ENCODE results near the gene MOV10. TPM values are rescaled to one million over a fixed set of nuclear protein-coding genes. Genes with fewer than 3 reads are reported as not detected.

MOV10 gene
- total and polyA plus RNA-seq, 9 of the 15 experiments (the other 6 are each of a cell fraction or from before 2014, with no cell fraction given), result 16.7 to 105 (median 49.5) TPM

DNA sequence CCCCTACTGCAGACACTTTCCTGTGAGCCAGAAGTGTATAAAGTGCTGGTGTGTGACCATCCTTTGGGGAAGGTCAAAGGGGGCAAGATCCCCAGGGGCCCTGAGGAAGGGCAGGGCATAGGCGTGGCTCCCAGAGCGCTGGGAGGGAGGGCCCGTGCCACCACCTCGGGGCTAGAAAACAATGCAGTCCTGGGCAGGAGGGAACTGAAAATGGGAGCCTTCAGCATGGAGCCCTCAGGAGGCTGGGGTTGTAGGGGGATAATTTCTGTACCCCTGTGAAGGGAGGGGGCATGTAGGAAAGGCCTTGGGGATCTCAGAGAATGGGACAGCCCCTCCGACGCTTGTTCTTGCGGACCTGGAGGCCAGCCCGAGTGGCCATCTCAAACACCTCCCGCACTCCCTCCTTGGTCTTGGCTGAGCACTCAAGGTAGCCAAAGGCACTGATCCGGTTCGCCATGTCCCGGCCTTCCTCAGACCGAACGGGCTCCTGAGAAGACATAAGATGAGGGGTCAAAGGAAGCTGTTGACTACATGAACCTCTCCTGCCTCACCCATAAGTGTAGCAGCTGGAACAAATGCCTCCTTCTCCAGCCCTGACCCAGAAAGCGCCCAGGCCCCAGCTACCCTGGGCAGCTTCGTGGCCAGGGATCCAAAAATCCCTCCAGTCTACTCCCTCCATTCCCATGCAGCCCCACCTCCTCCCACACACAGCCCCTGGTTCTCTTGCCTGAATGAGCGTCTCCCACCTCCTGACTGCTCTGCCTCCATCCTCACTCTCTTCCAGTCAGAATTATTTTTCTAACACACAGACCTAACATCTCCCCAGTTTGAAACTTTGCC, 27.0 kb downstream of the MOV10 start (continued):
- TF ChIP-seq, protein P1, sequence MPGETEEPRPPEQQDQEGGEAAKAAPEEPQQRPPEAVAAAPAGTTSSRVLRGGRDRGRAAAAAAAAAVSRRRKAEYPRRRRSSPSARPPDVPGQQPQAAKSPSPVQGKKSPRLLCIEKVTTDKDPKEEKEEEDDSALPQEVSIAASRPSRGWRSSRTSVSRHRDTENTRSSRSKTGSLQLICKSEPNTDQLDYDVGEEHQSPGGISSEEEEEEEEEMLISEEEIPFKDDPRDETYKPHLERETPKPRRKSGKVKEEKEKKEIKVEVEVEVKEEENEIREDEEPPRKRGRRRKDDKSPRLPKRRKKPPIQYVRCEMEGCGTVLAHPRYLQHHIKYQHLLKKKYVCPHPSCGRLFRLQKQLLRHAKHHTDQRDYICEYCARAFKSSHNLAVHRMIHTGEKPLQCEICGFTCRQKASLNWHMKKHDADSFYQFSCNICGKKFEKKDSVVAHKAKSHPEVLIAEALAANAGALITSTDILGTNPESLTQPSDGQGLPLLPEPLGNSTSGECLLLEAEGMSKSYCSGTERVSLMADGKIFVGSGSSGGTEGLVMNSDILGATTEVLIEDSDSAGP (CRISPR knock-in tag; IDR thresholded peaks at IDR 0.05), result no peak
- TF ChIP-seq KDM1A (IDR thresholded peaks at IDR 0.05) (no peak), POLR2AphosphoS2 (IDR thresholded peaks at IDR 0.05; ENCODE audit: low read length) (no peak), ZFP30 (CRISPR knock-in tag; IDR thresholded peaks at IDR 0.05; ENCODE audit: borderline replicate concordance) (no peak), NR1H2 (CRISPR knock-in tag; IDR thresholded peaks at IDR 0.05) (no peak), RBM14 (IDR thresholded peaks at IDR 0.05; ENCODE audit: borderline replicate concordance, insufficient read depth, low read depth, low read length) (no peak), TEAD2 (tag; IDR thresholded peaks at IDR 0.05) (no peak), ZNF561 (CRISPR knock-in tag; conservative IDR thresholded peaks at IDR 0.05) (0 out of 2 replicates have a peak, but pooled peaks have one; percentile 11), ZFPM2 (CRISPR knock-in tag; IDR thresholded peaks at IDR 0.05) (no peak), BRD9 (IDR thresholded peaks at IDR 0.05; ENCODE audit: low read depth, partially characterized antibody) (no peak)
- TF ChIP-seq, protein P2, sequence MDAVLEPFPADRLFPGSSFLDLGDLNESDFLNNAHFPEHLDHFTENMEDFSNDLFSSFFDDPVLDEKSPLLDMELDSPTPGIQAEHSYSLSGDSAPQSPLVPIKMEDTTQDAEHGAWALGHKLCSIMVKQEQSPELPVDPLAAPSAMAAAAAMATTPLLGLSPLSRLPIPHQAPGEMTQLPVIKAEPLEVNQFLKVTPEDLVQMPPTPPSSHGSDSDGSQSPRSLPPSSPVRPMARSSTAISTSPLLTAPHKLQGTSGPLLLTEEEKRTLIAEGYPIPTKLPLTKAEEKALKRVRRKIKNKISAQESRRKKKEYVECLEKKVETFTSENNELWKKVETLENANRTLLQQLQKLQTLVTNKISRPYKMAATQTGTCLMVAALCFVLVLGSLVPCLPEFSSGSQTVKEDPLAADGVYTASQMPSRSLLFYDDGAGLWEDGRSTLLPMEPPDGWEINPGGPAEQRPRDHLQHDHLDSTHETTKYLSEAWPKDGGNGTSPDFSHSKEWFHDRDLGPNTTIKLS (IDR thresholded peaks at IDR 0.05; ENCODE audit: borderline replicate concordance, low read depth), result no peak
- TF ChIP-seq, protein P3, sequence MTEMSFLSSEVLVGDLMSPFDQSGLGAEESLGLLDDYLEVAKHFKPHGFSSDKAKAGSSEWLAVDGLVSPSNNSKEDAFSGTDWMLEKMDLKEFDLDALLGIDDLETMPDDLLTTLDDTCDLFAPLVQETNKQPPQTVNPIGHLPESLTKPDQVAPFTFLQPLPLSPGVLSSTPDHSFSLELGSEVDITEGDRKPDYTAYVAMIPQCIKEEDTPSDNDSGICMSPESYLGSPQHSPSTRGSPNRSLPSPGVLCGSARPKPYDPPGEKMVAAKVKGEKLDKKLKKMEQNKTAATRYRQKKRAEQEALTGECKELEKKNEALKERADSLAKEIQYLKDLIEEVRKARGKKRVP (CRISPR knock-in tag; IDR thresholded peaks at IDR 0.05), result no peak
- TF ChIP-seq, protein P4, sequence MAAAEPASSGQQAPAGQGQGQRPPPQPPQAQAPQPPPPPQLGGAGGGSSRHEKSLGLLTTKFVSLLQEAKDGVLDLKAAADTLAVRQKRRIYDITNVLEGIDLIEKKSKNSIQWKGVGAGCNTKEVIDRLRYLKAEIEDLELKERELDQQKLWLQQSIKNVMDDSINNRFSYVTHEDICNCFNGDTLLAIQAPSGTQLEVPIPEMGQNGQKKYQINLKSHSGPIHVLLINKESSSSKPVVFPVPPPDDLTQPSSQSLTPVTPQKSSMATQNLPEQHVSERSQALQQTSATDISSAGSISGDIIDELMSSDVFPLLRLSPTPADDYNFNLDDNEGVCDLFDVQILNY (CRISPR knock-in tag; IDR thresholded peaks at IDR 0.05), result no peak
- TF ChIP-seq, protein P5, sequence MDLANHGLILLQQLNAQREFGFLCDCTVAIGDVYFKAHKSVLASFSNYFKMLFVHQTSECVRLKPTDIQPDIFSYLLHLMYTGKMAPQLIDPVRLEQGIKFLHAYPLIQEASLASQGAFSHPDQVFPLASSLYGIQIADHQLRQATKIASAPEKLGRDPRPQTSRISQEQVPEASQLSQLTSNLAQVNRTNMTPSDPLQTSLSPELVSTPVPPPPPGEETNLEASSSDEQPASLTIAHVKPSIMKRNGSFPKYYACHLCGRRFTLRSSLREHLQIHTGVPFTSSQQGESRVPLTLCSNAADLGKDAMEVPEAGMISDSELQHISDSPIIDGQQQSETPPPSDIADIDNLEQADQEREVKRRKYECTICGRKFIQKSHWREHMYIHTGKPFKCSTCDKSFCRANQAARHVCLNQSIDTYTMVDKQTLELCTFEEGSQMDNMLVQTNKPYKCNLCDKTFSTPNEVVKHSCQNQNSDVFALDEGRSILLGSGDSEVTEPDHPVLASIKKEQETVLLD (IDR thresholded peaks at IDR 0.05), result no peak
- TF ChIP-seq, protein P6, sequence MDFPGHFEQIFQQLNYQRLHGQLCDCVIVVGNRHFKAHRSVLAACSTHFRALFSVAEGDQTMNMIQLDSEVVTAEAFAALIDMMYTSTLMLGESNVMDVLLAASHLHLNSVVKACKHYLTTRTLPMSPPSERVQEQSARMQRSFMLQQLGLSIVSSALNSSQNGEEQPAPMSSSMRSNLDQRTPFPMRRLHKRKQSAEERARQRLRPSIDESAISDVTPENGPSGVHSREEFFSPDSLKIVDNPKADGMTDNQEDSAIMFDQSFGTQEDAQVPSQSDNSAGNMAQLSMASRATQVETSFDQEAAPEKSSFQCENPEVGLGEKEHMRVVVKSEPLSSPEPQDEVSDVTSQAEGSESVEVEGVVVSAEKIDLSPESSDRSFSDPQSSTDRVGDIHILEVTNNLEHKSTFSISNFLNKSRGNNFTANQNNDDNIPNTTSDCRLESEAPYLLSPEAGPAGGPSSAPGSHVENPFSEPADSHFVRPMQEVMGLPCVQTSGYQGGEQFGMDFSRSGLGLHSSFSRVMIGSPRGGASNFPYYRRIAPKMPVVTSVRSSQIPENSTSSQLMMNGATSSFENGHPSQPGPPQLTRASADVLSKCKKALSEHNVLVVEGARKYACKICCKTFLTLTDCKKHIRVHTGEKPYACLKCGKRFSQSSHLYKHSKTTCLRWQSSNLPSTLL (IDR thresholded peaks at IDR 0.05), result no peak
